ENCODE measurements around the gene CERCAM.

The CERCAM gene

GRCh38 chr9:128457207-128457606, 36.5 kb downstream of the CERCAM start:
- no peak for DNase-seq

DNA sequence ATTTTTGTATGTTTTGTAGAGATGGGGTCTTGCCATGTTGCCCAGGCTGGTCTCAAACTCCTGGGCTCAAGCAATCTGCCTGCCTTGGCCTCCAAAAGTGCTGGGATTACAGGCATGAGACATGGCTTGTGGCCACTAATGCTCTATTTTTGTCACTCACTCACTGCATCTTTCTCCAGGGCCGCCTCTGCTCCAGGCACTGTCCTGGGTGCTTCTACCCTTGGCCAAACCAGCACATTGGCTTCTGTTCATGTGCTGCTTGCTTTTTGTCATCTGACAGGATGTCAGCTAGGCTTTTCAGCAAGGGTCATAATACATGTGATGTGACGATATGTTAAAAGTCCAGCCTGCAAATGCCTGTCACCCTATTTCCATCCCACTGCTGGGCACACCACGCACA, 38.4 kb downstream of the CERCAM start:
- no peak for DNase-seq

- DNase-seq = no peak
These were observed 48.4 kb downstream of the CERCAM start for GRCh38 chr9:128469070-128469469.

GRCh38 chr9:128470560-128470959, 49.9 kb downstream of the CERCAM start:
- DNase-seq = no peak

DNA sequence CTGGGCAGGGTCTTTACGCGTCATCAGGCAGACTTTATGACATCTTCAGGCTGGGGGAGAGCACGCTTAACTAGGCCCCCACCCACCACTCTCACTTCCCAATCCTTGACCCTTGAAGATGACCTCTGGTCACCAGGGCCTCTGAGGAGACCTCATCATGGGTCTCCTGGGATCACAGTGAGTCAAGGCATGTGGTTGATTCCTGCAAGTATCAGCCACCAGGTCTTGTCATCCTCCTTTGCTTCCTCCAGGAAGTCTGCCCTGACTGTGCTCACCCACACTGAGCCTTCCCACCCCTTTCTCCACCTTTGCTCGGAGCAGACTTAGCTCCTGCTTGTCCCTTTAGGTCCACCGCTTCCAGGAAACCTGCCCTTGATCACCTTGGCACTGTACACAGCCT, 52.4 kb downstream of the CERCAM start:
- DNase-seq = no peak

DNA sequence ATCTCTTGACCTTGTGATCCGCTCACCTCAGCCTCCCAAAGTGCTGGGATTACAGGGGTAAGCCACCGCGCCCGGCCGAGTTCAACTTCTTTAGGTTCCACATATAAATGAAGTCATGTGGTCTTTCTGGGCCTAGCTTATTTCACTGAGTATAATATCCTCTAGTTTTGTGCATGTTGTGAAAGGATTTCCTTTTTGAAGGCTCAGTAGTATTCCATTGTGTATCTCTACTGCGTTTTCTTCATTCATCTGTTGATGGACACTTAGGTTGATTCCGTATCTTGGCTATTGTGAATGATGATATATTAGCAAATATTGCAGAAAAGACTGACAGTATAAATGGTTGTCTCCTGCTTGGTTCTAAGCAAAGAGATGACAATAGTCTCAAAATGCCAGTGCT, 55.2 kb downstream of the CERCAM start:
- no peak for DNase-seq

DNA sequence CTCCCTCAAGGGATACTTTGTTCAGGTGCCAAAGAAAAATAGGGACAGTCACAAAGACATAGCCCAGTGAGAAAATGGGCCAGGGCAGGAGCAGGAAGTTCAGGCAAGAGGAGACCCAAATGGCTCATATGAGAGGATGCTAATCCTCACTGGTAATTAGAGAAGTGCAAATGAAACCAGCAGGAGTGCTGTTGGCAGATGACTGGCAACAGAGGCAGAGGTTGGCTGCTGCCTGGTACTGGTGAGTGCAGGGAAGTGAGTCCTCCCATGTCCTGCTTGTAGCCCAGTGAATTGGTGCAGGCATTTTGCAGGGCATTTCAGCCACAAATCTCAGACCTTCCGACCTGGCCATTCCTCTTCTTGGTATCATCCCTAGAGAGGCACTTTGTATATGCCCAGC, 58.6 kb downstream of the CERCAM start:
- DNase-seq = no peak

DNA sequence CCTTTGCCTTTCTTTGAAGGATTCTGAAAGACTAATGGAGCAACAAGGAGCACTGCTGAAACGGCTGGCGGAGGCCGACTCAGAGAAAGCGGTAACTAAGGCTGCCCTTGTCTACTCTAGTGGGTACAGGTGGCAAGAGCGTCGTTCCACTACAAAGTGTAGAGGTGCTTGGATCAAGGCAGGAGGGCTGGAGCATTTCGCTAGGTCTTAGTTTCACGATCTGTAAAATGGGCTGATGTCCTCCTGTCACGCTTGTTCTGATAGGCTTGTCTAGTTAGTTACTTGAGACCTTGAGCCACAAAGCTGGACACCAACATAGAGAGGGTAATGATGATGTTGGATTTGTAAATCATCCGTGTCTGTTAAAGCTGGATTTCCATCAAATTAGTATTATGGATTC, 60.9 kb downstream of the CERCAM start:
- DNase-seq = no peak

- DNase-seq = no peak
These were observed 61.5 kb downstream of the CERCAM start for GRCh38 chr9:128482186-128482585.

DNA sequence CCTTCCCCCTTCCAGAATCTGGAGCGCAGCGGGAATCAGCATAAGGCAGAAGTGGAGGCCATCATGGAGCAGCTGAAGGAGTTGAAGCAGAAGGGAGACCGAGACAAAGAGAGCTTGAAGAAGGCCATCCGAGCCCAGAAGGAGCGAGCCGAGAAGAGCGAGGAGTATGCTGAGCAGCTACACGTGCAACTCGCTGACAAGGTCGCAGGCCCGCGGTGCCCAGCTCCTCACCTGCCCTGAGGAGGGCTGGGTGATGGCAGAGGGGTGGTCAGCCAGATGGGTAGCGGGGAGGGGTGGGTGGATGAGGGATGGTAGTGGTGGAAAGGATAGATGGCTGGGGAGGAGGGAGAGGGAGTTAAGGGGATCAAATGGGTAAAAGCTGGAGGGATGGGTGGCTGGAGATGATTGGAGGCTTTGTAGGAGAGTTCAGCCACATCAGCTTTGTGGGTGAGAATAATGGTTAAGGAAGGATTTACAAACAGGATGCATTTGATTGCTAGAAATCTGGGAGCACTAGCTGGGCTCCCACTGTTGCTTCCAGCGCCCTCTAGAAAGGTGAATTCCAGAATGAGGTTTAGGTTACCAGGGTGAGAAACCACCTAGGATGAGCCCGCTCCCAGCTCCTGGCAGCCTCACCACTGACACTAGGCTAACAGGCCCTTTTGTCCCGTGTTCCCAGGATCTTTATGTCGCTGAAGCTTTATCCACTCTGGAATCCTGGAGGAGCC, 64.2 kb downstream of the CERCAM start:
- no peak for DNase-seq

- no peak for DNase-seq
These were observed 64.8 kb downstream of the CERCAM start for GRCh38 chr9:128485414-128485855.

GRCh38 chr9:128486201-128486600, 65.5 kb downstream of the CERCAM start:
- no peak for DNase-seq

Data from NCI-H524 treated with DMSO at 0.1 percent for 48 hours (cell line).